Mesodermal cell (in vitro differentiated cells): ENCODE measurements around the gene PTGFR. TPM values are rescaled to one million over a fixed set of nuclear protein-coding genes. Genes with fewer than 3 reads are reported as not detected.
A peak's percentile ranks its signal among the peaks of the same experiment; 100 is the strongest.

Experiments
- H3K27ac ChIP-seq: 2 replicates; pipeline ENCODE4 v1.7.0; 2013; ENCODE audit warnings: mild to moderate bottlenecking, low read depth, low read length, moderate library complexity; ENCODE audit not compliant: severe bottlenecking
- H3K36me3 ChIP-seq: 2 replicates; pipeline ENCODE4 v1.7.1; 2013; ENCODE audit warnings: mild to moderate bottlenecking, low read length, moderate library complexity; ENCODE audit not compliant: control insufficient read depth, insufficient read depth
- H3K4me1 ChIP-seq: one replicate; pipeline ENCODE4 v1.7.1; 2013; ENCODE audit warnings: mild to moderate bottlenecking, low read length; ENCODE audit not compliant: insufficient read depth, control insufficient read depth, poor library complexity, severe bottlenecking
- H3K4me3 ChIP-seq: 2 replicates; pipeline ENCODE4 v1.7.0; 2013; ENCODE audit warnings: low read length, control low read depth, mild to moderate bottlenecking; ENCODE audit not compliant: insufficient read depth, poor library complexity, severe bottlenecking; ENCODE audit errors: extremely low read depth
- H3K9me3 ChIP-seq: 2 replicates; pipeline ENCODE4 v1.7.1; 2013; ENCODE audit warnings: mild to moderate bottlenecking, low read length, moderate library complexity; ENCODE audit not compliant: control insufficient read depth
- WGBS, 2 experiments: methylation state at CpG; one replicate each; pipeline ENCODE4 v1.1.5; 2013; ENCODE audit warnings: missing lambda C conversion rate in 2 of 2; ENCODE audit not compliant: insufficient coverage in 2 of 2; 5-methylcytosine and 5-hydroxymethylcytosine counted together
- polyA plus RNA-seq, 2 experiments: library from polyadenylated mRNA; stranded (reverse); fragments of 50-300 nt; gene quantifications; one replicate each; pipeline ENCODE4 v1.2.3, GENCODE V29; 2013

Gene PTGFR, protein sequence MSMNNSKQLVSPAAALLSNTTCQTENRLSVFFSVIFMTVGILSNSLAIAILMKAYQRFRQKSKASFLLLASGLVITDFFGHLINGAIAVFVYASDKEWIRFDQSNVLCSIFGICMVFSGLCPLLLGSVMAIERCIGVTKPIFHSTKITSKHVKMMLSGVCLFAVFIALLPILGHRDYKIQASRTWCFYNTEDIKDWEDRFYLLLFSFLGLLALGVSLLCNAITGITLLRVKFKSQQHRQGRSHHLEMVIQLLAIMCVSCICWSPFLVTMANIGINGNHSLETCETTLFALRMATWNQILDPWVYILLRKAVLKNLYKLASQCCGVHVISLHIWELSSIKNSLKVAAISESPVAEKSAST
- polyA plus RNA-seq (2013, experiment 1 of 2), result 0.22 TPM
- 0.40 TPM for polyA plus RNA-seq (2013, experiment 2 of 2)

DNA sequence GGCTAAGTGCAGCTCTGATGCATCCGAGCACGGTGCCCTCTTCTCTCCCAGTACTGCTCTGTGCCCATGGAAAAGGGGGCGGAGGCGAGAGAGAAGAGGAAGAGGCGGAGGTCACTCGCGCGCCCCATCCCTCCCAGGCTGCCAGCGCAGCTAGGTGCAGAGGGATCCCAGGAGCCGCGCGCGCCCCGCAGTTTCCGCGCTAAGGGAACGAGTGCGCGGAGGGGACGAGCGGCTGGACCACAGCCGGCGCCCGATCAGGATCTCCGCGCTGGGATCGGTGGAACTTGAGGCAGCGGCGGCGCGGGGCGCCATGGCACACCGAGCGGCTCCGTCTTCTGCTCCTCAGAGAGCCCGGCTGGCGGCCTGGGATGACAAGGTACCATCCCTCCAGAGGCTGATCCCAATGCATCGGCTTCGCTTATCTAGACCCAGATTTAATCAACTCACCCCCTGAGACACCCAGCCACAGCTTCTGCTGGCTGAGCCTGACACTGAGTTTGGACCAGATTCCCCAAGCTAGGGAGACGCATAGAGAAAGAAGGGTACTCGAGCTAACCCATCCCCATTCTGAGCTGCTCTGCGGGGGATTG lies at the start of gene PTGFR:
TSS of gene PTGFR (plus strand) at position 114 of the 590 bp plus-strand sequence. CDS start 1,770 bp downstream, outside the sequence.
- 0 to 1% methylated on average over 28 to 32 of the region's 42 CpGs for WGBS, 2 experiments
- peak within 1 kb of the TSS; percentile 39 for H3K4me3 ChIP-seq
- peak within 1 kb of the TSS; percentile 26 for H3K27ac ChIP-seq
- H3K9me3 ChIP-seq, result no peaks in the 10 kb centered on the region
- H3K36me3 ChIP-seq, result no peaks in the 10 kb centered on the region
- no peaks in the 10 kb centered on the region for H3K4me1 ChIP-seq

DNA sequence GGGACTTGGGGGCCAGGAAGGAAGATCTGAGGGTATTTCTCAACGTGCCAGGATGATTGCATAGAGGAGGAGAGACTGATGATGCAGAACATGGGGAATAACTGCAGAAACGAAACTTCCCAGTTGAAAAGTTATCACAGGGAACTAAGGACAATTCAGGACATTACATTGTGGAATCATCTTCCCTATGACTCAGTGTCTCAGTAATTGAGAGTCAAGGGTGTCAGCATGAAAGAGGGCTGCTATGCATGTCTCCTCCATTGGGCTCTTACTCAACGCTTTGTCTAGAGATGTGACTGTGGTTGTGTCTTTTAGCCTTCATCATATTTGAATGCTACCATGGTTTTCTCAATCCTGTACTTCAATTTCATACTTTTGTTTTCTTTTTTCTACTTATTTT lies 48.9 kb upstream of the PTGFR start:
- no peak overlapping the region for H3K4me3 ChIP-seq
- peaks cover 7% of the 10 kb centered on the region for H3K4me1 ChIP-seq
- no peaks in the 10 kb centered on the region for H3K9me3 ChIP-seq
- H3K27ac ChIP-seq, result no peak overlapping the region
- WGBS, 2 experiments, result 60 to 67% methylated on average over 2 to 3 of the region's 3 CpGs
- H3K36me3 ChIP-seq, result no peaks in the 10 kb centered on the region

DNA sequence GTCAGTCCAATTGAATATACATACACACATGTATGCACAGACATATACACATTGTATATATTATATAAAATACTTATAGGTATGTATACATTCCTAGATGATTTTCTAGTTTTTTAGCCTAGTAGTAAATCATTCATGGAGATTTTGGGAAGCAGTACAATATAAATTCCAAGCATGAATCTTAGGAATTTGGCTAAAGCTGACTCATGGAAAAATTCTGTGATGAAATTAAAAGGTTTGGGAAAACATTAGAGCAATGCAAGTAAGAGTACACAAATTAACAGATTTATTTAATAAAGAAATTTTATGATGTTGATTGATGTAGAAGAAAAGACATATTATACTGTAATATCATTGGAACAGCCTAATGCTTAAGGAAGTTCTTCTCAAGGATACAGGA lies 43.7 kb upstream of the PTGFR start:
- no peak overlapping the region for H3K4me3 ChIP-seq
- H3K36me3 ChIP-seq, result no peaks in the 10 kb centered on the region
- H3K9me3 ChIP-seq, result no peaks in the 10 kb centered on the region
- no peaks in the 10 kb centered on the region for H3K4me1 ChIP-seq
- H3K27ac ChIP-seq, result no peak overlapping the region

DNA sequence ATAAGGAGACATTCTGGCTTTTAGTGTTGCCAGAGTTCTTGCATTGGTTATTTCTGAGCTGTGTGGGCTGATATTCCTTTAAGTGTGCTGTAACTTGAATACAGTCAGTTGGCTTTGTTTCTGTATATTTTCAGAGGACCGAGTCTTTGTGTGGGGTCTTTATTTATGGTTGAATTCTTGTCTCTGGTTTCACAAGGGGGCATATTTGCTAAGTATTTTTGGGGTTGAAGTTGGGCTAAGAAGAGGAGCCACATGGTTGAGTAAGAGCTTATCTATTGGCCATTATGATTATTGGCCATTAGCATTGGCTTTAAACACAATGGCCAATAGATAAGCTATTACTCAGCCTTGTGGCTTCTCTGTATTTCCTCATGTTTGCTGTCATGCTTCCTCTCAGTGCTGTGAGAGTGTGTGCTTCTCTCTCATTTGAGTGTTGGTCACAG lies 26.3 kb upstream of the PTGFR start:
- H3K27ac ChIP-seq, result no peak overlapping the region
- H3K9me3 ChIP-seq, result peaks cover 16% of the 10 kb centered on the region
- H3K4me3 ChIP-seq, result no peak overlapping the region
- 82 to 100% methylated on average over 1 of the region's 1 CpG for WGBS, 2 experiments
- H3K36me3 ChIP-seq, result no peaks in the 10 kb centered on the region
- H3K4me1 ChIP-seq, result peaks cover 8% of the 10 kb centered on the region

DNA sequence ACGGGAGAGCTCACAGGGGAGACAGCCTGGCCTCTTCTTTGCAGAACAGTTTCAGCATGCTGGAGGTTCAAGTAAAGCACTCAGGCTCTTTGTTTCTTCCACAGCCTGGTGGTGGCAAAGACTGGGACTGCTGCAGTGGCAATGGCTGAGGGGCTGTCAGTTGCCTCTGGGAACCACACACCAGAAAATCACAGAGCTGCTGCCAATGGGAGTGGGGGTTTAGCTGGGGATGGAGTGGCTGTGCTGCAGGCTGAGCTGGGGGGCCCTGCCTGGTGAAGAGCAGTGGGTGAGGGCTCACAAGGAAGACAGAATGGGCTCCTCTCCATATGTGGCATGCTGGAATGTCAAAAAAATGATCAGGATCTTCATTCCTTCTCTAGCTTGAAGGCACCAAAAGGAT lies 25.6 kb upstream of the PTGFR start:
- WGBS, 2 experiments, result 85 to 92% methylated on average over 1 of the region's 1 CpG
- H3K36me3 ChIP-seq, result no peaks in the 10 kb centered on the region
- H3K4me3 ChIP-seq, result no peak overlapping the region
- H3K4me1 ChIP-seq, result peaks cover 8% of the 10 kb centered on the region
- H3K27ac ChIP-seq, result no peak overlapping the region
- H3K9me3 ChIP-seq, result peaks cover 16% of the 10 kb centered on the region

DNA sequence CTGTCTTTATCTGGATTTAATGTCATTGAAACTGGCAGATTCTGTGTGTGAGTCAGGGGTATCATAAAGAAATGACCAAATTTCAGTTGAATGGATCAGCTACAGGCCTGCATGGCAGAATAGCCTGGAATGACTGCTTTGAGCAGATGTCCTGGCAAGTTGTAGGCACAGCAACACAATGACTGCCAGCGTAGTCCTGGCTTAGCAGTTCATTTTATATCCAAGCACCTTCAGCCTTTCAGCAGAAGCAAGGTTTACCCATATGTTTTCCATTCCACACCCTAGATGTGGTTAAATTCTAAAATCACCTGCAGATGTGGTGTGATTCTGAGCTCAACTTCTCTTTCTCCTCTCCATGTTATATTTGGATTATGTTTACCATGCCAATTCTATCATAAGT lies 22.3 kb upstream of the PTGFR start:
- 100% methylated on average over 1 of the region's 1 CpG; no CpG with 5 or more reads in 1 of the 2 experiments for WGBS, 2 experiments
- Histone ChIP-seq H3K9me3 (peaks cover 4% of the 10 kb centered on the region), H3K4me1 (peaks cover 8% of the 10 kb centered on the region), H3K4me3 (no peak overlapping the region), H3K36me3 (no peaks in the 10 kb centered on the region), H3K27ac (no peak overlapping the region)

DNA sequence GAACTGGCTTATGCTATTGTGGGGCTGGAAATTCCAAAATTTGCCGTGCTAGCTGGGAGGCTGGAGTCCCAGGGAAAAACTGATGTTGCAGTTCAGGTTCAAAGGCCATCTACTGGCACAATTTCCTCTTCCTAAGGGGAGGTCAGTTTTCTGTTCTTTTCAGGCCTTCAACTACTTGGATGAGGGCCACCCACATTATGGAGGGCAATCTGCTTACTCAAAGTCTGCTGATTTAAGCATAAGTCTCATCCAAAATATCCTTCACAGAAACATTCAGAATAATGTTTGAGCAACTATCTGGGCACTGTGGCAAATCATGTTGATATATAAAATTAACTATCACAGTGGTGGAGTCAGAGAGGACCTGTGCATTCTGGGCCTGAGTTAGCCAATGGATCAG lies 21.2 kb upstream of the PTGFR start:
- WGBS, 2 experiments, result 100% methylated on average over 1 of the region's 1 CpG
- H3K9me3 ChIP-seq, result no peaks in the 10 kb centered on the region
- no peak overlapping the region for H3K27ac ChIP-seq
- no peaks in the 10 kb centered on the region for H3K36me3 ChIP-seq
- peaks cover 8% of the 10 kb centered on the region for H3K4me1 ChIP-seq
- no peak overlapping the region for H3K4me3 ChIP-seq

DNA sequence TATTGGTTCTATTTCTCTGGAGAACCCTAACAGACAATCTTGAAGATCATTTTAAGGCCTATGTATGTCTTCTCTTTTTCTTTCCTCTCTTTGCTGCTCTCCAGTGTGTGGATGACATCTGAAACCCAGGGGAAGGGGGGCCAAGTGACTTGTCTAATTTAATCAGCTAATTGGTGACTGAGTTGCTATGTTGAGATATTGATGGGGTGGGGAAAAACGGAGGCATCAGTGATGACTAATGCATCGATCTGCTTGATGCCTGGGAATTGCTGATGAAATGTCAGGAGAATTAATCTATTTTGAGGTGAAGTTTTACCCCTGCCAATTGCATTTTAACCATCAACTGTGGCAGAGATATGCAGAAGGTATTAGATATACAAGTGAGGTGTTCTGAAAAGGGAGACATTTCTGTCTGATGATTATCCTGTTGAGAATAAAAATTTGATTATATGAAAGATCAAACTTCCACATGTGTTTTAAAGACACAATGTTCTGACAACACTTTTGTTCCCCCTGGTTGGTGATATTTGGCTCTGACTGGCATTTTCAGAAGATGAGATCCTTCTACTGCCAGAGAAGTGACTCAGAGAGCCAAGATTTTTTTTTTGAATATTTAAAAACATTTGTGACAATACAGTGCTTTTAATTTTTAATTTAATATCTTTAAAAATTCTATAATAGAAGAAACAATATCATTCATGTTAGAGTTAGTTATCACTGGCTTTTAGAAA lies 18.7 kb upstream of the PTGFR start:
- Histone ChIP-seq H3K9me3 (no peaks in the 10 kb centered on the region), H3K36me3 (no peaks in the 10 kb centered on the region), H3K27ac (no peak overlapping the region), H3K4me3 (no peak overlapping the region), H3K4me1 (no peaks in the 10 kb centered on the region)
- 78 to 100% methylated on average over 1 to 2 of the region's 2 CpGs for WGBS, 2 experiments

DNA sequence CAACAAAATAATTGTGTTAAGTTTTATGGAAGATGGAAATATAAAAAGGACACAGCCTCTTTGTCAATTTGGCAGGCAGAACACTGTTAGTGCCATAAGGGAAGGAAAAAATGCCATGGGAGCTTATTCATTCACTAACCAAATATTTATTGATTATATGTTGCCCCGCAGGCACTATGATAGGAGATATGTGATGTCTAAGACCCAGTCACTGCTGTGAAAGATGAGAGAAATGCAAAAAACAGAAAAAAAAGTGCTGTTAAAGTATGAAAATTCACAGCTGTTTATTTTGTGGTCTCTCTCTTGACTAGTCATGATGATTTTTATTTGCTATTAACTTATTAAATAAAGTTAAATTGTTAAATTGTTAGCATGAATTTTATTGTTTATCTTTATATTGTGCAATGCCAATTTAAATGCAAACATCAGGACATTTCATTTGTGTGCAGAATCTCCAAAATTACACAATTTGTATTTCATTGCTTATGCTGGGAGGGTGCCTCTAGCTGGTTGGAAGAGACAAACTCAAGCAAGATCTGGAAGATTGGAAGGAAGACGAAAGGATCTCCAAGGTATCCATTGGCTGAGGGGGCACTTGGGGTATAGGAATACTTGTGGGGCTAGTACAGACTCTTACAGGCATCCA lies 17.8 kb upstream of the PTGFR start:
- H3K27ac ChIP-seq, result no peak overlapping the region
- H3K9me3 ChIP-seq, result no peaks in the 10 kb centered on the region
- no peak overlapping the region for H3K4me3 ChIP-seq
- no peaks in the 10 kb centered on the region for H3K4me1 ChIP-seq
- H3K36me3 ChIP-seq, result no peaks in the 10 kb centered on the region
- 90 to 100% methylated on average over 1 of the region's 2 CpGs for WGBS, 2 experiments

DNA sequence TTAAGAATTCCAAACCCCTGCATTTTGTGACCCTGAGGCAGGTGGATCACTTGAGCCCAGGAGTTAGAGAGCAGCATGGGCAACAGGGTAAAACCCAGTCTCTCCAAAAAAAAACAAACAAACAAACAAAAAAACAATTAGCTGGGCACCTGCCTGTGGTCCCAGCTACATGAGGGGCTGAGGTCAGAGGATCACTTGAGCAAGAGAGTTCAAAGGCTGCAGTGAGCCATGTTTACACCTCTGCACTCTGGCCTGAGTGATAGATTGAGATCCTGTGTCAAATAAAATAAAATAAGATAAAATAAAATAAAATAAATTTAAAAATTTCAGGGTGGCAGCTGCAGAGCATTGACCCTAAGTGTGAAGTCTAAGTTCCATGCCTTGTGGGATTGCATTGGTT lies 16.7 kb upstream of the PTGFR start:
- no peaks in the 10 kb centered on the region for H3K4me1 ChIP-seq
- no peaks in the 10 kb centered on the region for H3K36me3 ChIP-seq
- no peak overlapping the region for H3K4me3 ChIP-seq
- no peak overlapping the region for H3K27ac ChIP-seq
- H3K9me3 ChIP-seq, result no peaks in the 10 kb centered on the region
